Stomach smooth muscle (tissue), 2 donors: ENCODE results near the gene MCC.

Experiments
- H3K27ac ChIP-seq: one replicate; pipeline ENCODE4 v1.7.0; 2013; ENCODE audit warnings: mild to moderate bottlenecking, low read length, inconsistent platforms
- H3K27me3 ChIP-seq, 2 donors: one replicate each; pipeline ENCODE4 v1.7.0; 2013; ENCODE audit warnings: low read length in 2 of 2; ENCODE audit not compliant: insufficient read depth in 2 of 2, control insufficient read depth in 1 of 2
- H3K36me3 ChIP-seq, 2 donors: one replicate each; pipeline ENCODE4 v1.7.0; 2013; ENCODE audit warnings: low read length in 2 of 2; ENCODE audit not compliant: control insufficient read depth in 2 of 2, insufficient read depth in 2 of 2
- H3K4me1 ChIP-seq: one replicate; pipeline ENCODE4 v1.7.0; 2013; ENCODE audit warnings: low read length; ENCODE audit not compliant: control insufficient read depth, insufficient read depth
- H3K4me3 ChIP-seq, 2 donors: one replicate each; pipeline ENCODE4 v1.7.0; 2013; ENCODE audit warnings: low read length in 2 of 2
- H3K9ac ChIP-seq, 2 donors: one replicate each; pipeline ENCODE4 v1.7.0; 2013; ENCODE audit warnings: low read length in 2 of 2, mild to moderate bottlenecking in 1 of 2
- H3K9me3 ChIP-seq, 2 donors: one replicate each; pipeline ENCODE4 v1.7.0; 2013; ENCODE audit warnings: low read length in 2 of 2; ENCODE audit not compliant: control insufficient read depth in 2 of 2
- donor health status: healthy.
- donor health status: Pancreatic carcinoma.

The MCC gene

GRCh38 chr5:113513384-113514288, 25.4 kb upstream of the MCC start, which contains the start of gene YTHDC2:
TSS of gene YTHDC2 (plus strand) at chr5:113513694. CDS start at chr5:113513896, 202 bp downstream.
- Histone ChIP-seq H3K4me1 (no peaks in the 10 kb centered on the region), H3K36me3 (peaks cover 0 to 6% of the 10 kb centered on the region in 2 donors), H3K9ac (peak within 1 kb of the TSS; percentile 91 to 93), H3K27me3 (no peaks in the 10 kb centered on the region), H3K27ac (peak within 1 kb of the TSS; percentile 85), H3K4me3 (peak within 1 kb of the TSS; percentile 65 to 86), H3K9me3 (no peaks in the 10 kb centered on the region)

- Histone ChIP-seq H3K4me3 (no peak overlapping the region), H3K4me1 (no peaks in the 10 kb centered on the region), H3K27ac (no peak overlapping the region), H3K27me3 (peaks cover 0 to 5% of the 10 kb centered on the region in 2 donors), H3K9ac (no peak overlapping the region), H3K36me3 (peaks cover 0 to 4% of the 10 kb centered on the region in 2 donors), H3K9me3 (no peaks in the 10 kb centered on the region)
Observed at GRCh38 chr5:113512341-113512740, 24.1 kb upstream of the MCC start.

- H3K9ac ChIP-seq: no peak overlapping the region
- peaks cover 0 to 5% of the 10 kb centered on the region in 2 donors for H3K27me3 ChIP-seq
- H3K9me3 ChIP-seq: no peaks in the 10 kb centered on the region
- no peaks in the 10 kb centered on the region for H3K4me1 ChIP-seq
- H3K4me3 ChIP-seq: no peak overlapping the region
- H3K27ac ChIP-seq: no peak overlapping the region
- H3K36me3 ChIP-seq: no peaks in the 10 kb centered on the region
Observed at GRCh38 chr5:113510836-113511451, 22.7 kb upstream of the MCC start.

DNA sequence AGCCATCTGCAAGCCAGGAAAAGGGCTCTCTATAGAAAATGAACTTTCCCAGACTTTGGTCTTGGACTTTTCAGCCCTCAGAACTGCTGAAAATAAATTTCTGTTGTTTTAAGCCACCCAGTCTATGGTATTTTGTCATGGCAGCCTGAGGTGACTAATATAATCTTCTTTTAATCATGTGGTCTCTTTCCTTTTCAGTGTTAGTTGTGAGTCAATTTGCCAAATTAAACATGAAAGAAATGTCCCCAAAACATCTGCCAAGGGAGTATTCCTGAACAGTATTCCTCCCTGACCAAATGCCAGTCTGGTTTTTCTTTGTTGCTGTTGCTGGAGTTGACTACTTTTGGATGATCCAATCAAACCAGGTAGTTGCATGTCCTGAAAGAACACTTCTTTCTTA, 20.5 kb upstream of the MCC start:
- peaks cover 0 to 5% of the 10 kb centered on the region in 2 donors for H3K27me3 ChIP-seq
- no peak overlapping the region for H3K9ac ChIP-seq
- H3K4me1 ChIP-seq: no peaks in the 10 kb centered on the region
- no peaks in the 10 kb centered on the region for H3K9me3 ChIP-seq
- H3K27ac ChIP-seq: no peak overlapping the region
- H3K36me3 ChIP-seq: no peaks in the 10 kb centered on the region
- H3K4me3 ChIP-seq: no peak overlapping the region

DNA sequence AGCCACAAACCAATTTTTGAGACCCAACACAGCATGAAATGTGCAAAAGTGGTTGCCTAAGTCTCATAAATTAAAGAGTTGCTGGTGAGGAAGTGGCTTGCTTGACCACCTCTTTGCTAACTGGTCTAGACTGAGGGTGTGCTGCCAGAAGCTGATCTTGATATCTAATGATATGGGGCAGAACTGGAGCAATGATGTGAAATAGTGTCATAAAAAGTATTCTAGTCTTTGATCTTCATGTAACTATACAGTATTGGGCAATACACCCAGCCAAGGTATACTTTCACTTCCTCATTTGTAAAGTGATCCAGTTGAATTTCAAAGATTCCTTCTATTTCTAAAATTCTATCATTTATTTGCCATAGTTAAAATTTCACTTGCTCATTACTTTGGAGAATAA, 19.3 kb upstream of the MCC start:
- Histone ChIP-seq H3K9me3 (no peaks in the 10 kb centered on the region), H3K36me3 (no peaks in the 10 kb centered on the region), H3K27me3 (peaks cover 0 to 8% of the 10 kb centered on the region in 2 donors), H3K4me3 (no peak overlapping the region), H3K4me1 (no peaks in the 10 kb centered on the region), H3K9ac (no peak overlapping the region), H3K27ac (no peak overlapping the region)

DNA sequence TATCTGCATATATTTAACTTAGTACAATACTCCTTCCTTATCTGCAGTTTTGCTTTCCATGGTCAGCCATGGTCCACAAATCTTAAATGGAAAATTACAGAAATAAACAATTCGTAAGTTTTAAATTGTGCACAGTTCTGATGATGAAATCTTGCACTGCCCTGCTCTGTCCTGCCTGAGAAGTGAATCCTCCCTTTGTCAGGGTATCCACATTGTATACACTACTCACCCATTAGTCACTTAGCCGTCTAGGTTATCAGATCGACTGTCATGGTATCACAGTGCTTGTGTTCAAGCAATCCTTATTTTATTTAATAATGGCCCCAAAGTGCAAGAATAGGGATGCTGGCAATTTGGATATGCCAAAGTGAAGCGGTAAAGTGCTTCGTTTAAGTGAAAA, 16.9 kb upstream of the MCC start:
- Histone ChIP-seq H3K36me3 (no peaks in the 10 kb centered on the region), H3K4me1 (no peaks in the 10 kb centered on the region), H3K9me3 (no peaks in the 10 kb centered on the region), H3K27me3 (peaks cover 0 to 8% of the 10 kb centered on the region in 2 donors), H3K9ac (no peak overlapping the region), H3K27ac (no peak overlapping the region), H3K4me3 (no peak overlapping the region)

DNA sequence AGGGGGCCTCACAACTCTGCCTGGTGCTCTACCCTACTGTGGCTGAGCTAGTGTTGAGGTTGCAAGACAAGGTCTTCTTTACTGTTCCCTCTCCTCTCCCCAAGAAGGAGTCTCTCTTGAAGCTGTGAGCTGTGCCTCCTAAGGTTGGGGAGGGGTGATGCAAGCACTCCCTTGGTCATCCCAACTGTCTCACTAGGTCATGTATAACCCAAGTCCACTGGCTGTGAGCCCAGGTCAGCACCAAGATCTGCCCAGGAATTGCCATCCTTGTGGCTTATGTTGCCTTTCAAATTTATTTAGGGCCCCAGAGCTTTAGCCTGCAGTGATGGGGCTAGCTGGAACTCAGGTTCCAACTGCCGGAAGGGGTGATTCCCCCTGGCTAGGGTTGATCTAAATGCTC, 14.9 kb upstream of the MCC start:
- H3K4me3 ChIP-seq: no peak overlapping the region
- H3K9ac ChIP-seq: no peak overlapping the region
- no peak overlapping the region for H3K27ac ChIP-seq
- no peaks in the 10 kb centered on the region for H3K36me3 ChIP-seq
- H3K9me3 ChIP-seq: no peaks in the 10 kb centered on the region
- no peaks in the 10 kb centered on the region for H3K4me1 ChIP-seq
- peaks cover 0 to 3% of the 10 kb centered on the region in 2 donors for H3K27me3 ChIP-seq

DNA sequence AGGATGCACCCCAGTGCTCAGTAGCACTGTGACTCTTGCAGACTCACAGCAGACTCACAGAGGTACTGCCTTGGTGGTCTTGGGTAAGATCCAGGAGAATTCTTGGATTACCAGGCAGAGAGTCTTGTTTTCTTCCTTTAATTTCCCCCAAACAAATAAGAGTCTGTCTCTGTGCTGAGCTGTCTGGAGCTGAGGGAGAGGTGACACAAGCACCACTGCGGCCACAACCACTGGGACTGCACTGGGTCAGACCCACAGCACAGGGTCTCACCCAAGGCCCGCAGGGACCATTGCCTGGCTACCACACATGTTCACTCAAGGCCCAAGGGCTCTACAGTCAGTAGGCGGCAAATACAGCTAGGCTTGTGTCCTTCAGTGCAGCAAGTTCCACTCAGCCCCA, 13.8 kb upstream of the MCC start:
- no peak overlapping the region for H3K4me3 ChIP-seq
- no peaks in the 10 kb centered on the region for H3K4me1 ChIP-seq
- no peak overlapping the region for H3K27ac ChIP-seq
- H3K27me3 ChIP-seq: peaks cover 0 to 3% of the 10 kb centered on the region in 2 donors
- no peak overlapping the region for H3K9ac ChIP-seq
- H3K36me3 ChIP-seq: no peaks in the 10 kb centered on the region
- H3K9me3 ChIP-seq: no peaks in the 10 kb centered on the region

DNA sequence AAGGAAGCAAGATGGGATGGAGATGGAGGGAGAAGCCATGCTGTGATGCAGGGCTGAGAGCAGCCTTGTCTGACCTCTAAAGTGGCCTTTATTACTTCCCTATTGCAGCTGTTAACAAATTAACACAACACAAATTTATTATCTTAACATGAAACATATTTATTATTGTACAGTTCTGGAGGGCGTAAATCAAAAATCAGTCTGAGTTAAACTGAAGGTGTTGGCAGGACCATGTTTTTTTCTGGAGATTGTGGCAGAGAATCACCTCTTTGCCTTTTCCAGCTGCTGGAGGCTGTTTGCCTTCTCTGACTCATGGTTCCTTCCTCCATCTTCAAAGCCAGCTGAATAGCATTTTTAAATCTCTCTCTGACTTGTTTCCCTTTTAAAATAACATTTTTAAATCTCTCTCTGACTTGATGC, 7.2 kb upstream of the MCC start:
- H3K9me3 ChIP-seq: peaks cover 0 to 4% of the 10 kb centered on the region in 2 donors
- no peaks in the 10 kb centered on the region for H3K36me3 ChIP-seq
- H3K4me1 ChIP-seq: no peaks in the 10 kb centered on the region
- H3K4me3 ChIP-seq: no peak overlapping the region
- no peaks in the 10 kb centered on the region for H3K27me3 ChIP-seq
- H3K9ac ChIP-seq: no peak overlapping the region
- no peak overlapping the region for H3K27ac ChIP-seq

DNA sequence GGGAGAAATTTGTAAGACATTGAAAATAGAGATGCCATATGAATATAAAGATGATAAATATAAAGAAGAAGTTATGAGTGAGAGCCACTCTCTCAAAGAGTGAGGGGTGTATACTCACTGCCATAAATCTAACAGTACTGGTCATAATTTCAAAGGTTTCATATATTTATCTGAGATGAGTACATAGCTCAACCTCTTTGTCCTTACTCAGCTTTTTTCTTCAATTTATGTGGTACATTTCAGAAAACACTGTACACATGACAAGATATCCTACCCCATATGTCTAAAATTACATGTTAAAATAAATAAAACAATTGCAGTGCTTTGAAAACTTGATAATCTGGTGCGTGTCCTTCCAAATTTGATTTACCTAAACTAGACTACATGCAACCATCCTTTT, 5.2 kb upstream of the MCC start:
- Histone ChIP-seq H3K9ac (no peak overlapping the region), H3K4me1 (peaks cover 4% of the 10 kb centered on the region), H3K36me3 (no peaks in the 10 kb centered on the region), H3K9me3 (peaks cover 0 to 4% of the 10 kb centered on the region in 2 donors), H3K27ac (no peak overlapping the region), H3K4me3 (no peak overlapping the region), H3K27me3 (peaks cover 0 to 3% of the 10 kb centered on the region in 2 donors)

GRCh38 chr5:113491022-113491421, 2.8 kb upstream of the MCC start:
- Histone ChIP-seq H3K36me3 (no peaks in the 10 kb centered on the region), H3K27me3 (peaks cover 0 to 3% of the 10 kb centered on the region in 2 donors), H3K4me3 (no peak overlapping the region), H3K9me3 (peaks cover 0 to 4% of the 10 kb centered on the region in 2 donors), H3K27ac (no peak overlapping the region), H3K4me1 (peaks cover 14% of the 10 kb centered on the region), H3K9ac (no peak overlapping the region)
